HPDE6-E6E7 (cell line): ENCODE measurements around the gene SYNCRIP.
A peak's percentile ranks its signal among the peaks of the same experiment; 100 is the strongest.
"Not testable (repeated sequence)": the region's sequence is repeated elsewhere in the genome, so short reads cannot be mapped to it uniquely, and the experiment has no call there.

Source experiments
- DNase-seq: peaks from one replicate; pipeline ENCODE4 v3.0.0; 2011; ENCODE audit warnings: missing footprints; ENCODE audit errors: extremely low spot score

SYNCRIP gene

DNA sequence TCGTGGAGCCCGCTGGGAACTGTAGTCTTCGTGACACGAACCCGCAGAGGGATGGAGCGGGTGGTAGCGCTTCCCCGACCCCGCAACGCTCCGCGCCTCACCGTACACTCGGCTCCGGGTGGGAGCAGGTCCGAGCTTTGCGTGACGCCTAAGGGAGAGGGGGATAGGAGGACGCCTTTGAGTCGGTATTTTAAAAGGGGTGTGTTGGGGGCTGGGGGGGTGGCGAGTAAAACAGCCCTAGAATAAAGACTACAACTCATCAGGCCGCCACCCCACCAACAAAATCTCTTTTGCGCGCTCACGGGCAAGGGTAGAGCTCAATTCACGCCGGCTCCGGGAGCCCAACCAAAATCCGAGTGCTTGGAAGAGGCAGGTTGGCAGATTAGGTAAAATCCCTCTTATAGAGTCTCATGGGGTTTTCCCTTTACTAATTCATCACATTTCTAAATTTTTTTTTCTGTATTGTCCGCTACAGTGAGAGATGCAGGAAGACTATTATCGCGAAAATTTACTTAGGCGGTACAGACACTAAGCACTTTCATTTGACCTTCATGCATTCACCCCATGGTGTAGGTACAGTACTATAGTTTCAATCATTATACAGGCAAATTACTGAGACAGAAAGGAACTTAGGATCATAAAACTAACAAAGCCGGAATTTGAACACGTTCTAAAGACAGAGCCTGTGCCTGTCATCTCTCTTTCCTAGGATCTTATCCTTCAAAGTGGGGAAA is 48.3 kb downstream of the SYNCRIP start:
- no peak for DNase-seq

DNA sequence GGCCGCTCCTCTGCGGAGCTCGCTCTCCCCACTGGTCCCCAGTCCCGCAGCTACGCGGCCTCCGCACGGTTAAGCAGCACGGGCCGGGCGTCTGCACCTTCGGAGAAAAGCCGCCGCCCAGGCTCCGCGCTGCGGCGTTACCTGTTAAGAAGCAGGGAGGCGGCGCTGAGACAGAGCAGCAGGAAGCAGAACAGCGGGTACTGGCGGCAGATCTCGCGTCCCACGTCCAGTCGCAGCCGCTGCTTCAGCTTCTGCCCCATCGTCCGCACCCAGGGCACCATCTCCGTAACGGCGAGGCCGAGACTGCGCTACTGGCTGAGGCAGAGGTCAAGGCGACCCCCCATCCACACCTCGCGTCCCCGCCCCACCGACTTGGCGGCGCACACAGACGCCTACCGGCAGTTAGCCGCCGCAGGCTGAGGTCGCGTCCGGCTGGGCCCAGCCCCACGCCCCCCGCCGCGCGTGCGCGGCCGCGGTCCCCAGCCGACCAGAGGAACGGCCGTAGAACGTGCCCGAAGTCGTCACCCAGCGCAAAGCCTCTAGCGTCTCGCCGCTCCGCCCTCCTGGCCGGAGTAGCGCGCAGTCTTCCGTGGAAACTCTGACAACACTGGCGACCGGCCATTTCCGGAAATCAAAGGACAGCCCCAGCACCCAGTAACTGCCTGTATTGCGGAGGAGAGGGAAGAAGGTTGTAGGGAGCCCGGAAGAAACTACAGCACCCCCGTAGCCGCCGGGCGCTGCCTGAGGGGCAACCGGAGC is 49.1 kb downstream of the SYNCRIP start, which contains the start of gene SNX14:
Gene SNX14, minus strand, starts transcription at position 421 of the 759 bp plus-strand sequence. Its CDS starts 140 bp downstream, at position 281.
- peak; percentile 77 for DNase-seq

DNA sequence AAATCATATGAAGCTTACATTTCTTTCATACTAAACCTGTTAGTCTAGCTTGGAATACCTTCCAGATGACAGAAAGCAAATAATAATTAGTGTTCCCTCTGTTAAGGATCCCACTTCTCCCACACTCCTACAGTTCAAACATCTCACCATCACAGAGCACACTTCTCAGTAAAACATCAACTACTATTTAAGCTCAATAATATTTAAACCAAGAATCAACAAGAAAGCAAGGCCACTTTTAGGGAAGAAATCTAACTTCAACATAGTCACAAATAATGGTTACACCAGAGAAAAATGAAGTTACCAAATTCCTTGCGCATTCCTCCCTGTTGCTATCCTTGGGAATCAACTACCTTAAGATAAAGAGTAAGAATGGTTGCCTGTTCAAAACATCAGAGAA is 50.7 kb downstream of the SYNCRIP start:
- no peak for DNase-seq

DNA sequence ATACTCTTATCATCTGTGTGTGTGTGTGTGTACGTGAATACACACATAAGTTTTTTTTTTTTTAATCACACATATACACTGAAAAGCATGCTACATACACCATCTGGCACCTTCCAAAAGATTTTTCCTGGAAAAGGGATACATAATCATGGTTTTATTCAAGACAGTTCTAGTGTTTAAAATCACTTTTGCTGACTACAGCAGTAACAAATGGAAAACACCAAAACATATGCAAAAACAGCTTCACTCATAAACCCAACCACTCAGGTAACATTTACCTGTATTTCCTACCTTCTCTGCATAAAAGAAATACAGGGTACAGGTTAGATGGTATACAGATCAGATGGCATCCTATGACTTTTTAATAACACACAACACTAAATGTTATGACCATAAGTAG is 51.5 kb downstream of the SYNCRIP start:
- DNase-seq: no peak

DNA sequence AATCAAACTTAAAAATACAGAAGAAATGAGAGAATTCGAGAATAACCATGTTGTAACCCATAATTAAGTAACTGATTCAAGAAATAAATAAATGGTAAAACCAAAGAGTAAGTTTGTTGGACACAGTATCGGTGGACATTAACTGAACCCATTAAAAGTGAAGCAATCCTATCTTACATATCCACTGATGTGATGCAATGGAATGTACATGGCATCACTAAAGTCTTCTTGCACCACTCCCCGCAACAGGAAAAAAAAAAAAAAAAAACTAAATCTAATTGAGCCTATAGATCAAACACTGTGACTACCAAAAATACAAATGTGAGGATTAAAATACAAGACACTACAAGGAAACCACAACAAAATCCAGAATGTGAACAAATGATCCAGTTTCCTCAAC is 56.9 kb downstream of the SYNCRIP start:
- no peak for DNase-seq

DNA sequence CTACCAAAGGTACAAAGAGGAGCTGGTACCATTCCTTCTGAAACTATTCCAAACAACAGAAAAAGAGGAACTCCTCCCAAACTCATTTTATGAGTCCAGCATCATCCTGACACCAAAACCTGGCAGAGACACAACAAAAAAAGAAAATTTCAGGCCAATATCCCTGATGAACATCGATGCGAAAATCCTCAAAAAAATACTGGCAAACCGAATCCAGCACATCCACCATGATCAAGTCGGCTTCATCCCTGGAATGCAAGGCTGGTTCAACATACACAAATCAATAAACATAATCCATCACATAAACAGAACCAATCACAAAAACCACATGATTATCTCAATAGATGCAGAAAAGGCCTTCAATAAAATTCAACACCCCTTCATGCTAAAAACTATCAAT is 59.9 kb downstream of the SYNCRIP start:
- not testable (repeated sequence) for DNase-seq

DNA sequence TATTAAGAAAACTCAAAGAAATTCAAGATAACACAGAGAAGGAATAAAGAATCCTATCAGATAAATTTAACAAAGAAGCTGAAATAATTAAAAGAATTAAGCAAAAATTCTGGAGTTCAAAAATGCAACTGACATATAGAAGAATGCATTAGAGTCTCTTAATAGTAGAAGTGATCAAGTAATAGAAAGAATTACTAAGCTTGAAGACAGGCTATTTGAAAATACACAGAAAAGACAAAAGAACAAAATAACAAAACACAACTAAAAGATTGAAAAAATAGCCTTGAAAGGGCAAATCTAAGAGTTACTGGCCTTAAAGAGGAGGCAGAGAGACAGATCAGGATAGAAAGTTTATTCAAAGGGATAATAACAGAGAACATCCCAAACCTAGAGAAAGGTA is 61.1 kb downstream of the SYNCRIP start:
- no peak for DNase-seq

DNA sequence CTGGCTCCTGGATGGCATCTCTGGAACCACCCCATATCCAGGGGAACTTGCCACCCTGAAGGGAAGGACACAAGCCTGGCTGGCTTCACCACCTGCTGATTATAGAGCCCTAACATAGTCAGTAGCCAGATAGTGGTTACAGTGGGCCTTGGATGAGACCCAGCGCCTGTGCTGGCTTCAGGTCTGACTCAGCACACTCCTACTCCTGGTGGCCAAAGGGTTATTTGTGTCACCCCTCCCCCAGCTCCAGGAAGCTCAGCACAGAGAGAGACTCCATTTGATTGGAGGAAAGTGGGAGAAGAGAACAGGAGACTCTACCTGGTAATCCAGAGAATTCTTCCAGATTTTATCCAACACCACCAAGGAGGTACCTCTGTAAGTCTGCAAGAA is 61.8 kb downstream of the SYNCRIP start:
- DNase-seq: no peak

DNA sequence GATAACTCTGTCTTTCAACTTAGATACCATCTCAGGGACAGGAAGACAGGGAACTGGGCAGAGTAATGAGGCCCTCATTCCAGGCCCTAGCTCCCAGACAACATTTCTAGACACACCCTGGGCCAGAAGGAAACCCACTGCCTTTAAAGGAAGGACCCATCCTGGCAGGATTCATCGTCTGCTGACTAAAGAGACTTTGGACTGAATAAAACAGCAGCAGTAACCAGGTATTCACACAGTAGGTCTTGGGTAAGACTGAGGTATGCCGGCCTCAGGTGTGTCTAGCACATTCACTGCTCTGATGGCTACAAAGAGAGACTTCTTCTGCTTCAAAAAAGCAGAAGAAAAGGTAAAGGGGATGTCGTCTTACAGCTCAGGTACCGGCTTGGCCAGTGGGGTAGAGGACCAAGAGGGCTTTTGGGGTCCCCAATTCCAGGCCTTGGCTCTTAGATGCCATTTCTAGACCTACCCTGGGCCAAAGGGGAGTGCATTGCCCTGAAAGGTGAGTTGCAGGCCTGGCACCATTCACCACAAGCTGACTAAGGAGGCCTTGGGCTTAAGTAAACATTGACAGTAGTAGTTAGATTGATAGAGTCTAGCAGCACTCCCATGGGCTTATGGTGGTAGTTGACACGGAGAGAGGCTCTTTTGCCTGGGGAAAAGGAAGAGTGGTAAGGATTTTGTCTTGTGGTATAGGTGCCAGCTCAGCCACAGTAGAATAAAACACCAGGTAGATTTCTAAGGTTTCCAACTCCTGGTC is 62.4 kb downstream of the SYNCRIP start:
- peak; percentile 8 for DNase-seq

DNA sequence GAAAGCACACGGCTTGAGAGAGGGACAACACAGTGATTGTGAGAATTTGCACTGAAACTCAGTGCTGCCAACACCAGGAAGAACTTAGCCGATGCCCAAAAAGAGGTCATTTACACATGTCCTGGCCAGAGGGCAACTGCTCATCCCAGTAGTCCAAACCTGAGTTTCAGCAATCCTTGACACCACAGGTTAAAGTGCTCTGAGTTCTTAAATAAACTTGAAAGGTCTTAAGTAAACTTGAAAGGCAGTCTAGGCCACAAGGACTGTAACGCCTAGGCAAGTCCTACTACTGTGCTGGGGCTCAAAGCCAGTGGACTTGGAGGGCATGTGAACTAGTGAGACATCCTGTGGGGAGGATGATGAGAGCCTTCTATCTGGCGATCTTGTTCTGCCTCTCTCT is 63.1 kb downstream of the SYNCRIP start:
- no peak for DNase-seq

DNA sequence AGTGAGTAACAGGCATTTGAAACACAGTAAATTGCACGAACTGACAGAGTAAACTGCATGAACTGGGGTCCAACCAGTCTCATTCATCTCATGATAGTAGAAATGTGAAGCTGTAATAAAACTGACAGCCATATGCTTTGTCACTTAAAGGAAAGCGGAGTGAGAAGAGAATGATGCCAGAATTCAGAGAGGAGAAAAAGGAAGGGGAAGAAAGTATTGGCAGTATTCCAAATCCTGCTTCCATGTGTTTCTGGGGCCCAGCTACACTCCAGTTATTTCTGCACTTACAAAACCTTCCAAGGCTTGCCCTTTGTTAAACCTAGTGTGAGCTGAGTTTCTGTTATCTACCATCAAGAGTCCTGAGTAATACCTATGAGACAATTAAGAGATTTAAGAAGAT is 66.2 kb downstream of the SYNCRIP start:
- DNase-seq: no peak

DNA sequence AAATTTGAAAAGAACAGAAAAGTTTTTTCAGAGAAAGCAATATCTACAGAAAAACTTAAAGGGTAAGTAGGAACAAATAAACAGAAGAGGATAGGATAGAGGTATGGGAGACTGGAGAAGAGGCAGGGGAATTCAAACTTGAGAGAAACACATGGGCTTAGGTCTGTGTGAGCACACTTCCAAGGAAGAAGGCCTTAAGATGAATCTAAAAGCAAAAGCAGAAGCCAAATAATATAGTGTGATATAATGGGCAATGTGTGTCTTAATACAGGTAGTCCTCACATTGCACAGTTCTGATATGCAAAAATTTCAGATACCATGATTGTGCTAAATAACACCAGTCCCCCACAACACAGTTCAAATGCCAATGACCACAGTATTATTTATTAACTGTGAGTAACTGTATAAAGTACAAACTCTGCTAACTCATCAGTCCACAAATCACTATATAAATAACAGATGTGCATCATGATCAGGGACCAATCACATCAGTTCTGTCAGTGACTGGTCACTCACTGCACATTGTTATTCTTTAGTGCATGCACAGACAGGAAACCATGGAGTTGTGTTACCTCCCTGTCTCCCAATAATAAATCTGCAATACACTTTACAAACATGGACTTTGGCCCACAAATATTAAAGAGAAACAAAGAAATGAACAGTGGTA is 67.6 kb downstream of the SYNCRIP start:
- peak; percentile 28 for DNase-seq

DNA sequence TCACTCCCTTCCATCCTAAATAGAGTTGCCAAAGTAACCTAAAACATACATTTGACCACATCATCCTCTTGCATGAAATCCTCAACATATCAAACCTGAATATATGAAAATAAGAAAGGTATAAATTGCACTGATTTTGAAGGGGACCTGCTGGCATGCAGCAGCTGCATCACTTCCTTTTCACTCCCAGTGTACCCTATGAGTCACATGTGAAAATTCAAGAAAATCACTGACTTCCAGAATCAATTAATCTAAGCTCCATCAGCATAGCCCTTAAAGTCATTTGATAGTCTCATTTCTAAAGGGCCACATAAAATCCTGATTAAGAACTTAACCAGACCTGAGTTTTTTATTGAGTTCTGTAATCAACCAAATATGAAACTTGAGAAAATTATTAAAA is 73.4 kb downstream of the SYNCRIP start:
- peak; percentile 23 for DNase-seq

DNA sequence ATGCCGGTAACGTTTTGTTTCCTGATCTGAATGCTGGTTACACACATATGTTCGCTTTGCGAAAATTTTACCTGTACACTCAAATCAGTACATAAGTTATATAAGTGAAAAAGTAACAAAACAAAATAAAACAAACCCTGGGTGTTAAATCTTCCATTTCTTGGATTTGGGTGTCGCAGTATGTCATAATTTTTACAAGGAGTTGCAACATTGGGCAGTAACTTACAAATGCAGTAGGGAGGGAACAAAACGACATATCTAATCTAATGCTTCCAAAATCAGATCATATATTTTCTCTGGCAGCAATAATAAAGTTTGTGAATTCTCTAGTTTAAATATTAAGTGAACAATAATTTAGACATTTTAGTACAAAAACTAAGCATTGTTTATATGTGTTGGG is 74.3 kb downstream of the SYNCRIP start:
- no peak for DNase-seq

DNA sequence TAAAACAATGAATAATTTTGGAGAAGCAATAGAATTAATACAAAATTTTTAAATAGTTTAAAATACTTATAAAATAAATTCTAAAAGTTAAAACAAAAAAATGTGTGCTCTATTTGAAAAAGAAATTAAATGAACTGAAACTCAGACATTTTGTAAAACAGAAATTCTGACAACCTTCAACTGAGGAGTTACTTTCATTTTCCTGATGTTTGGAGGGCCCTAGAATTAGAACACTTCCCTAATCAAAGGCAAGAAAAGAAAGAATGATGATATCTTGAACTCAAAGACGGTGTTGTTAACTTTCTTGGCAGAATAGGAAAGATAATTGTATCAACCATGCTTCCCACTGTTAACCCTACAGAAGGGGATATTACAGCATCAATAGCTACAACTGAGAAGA is 77.0 kb downstream of the SYNCRIP start:
- DNase-seq: no peak

DNA sequence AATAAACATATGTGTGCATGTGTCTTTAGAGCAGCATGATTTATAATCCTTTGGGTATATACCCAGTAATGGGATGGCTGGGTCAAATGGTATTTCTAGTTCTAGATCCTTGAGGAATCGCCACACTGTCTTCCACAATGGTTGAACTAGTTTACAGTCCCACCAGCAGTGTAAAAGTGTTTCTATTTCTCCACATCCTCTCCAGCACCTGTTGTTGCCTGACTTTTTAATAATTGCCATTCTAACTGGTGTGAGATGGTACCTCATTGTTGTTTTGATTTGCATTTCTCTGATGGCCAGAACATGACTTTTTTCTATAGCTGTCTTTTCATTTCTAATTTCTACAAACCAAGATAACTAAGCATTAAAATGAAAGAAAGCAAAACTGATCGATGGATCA is 78.5 kb downstream of the SYNCRIP start:
- DNase-seq: not testable (repeated sequence)
